Neural crest cell (in vitro differentiated cells): ENCODE results near the gene GALNT18. TPM values are rescaled to one million over a fixed set of nuclear protein-coding genes. Genes with fewer than 3 reads are reported as not detected.

Experiments used
- DNase-seq: peaks from one replicate; pipeline ENCODE4 v3.0.0; 2021; ENCODE audit warnings: low read depth, mixed read lengths, low spot score
- H3K27ac Mint-ChIP-seq: one replicate; pipeline ENCODE4 v1.8.0; 2021; ENCODE audit warnings: mild to moderate bottlenecking, mixed read lengths; ENCODE audit not compliant: unreplicated experiment
- H3K27me3 Mint-ChIP-seq: 2 replicates; pipeline ENCODE4 v1.8.0; 2021; ENCODE audit warnings: low read depth, mild to moderate bottlenecking, mixed read lengths
- H3K36me3 Mint-ChIP-seq: 2 replicates; pipeline ENCODE4 v1.8.0; 2021; ENCODE audit warnings: low read depth, mild to moderate bottlenecking, mixed read lengths
- H3K4me1 Mint-ChIP-seq: 2 replicates; pipeline ENCODE4 v1.8.0; 2021; ENCODE audit warnings: mixed read lengths
- H3K4me3 Mint-ChIP-seq: one replicate; pipeline ENCODE4 v1.8.0; 2021; ENCODE audit warnings: mild to moderate bottlenecking, mixed read lengths
- H3K9me3 Mint-ChIP-seq: 2 replicates; pipeline ENCODE4 v1.8.0; 2021; ENCODE audit warnings: mixed read lengths
- total RNA-seq: library from RNA; stranded (reverse); gene quantifications from 2 replicates; pipeline ENCODE4 v1.2.1, GENCODE V29; 2021
- TF ChIP-seq, protein P1 (sequence below): fragments of 200-600 bp; sonication (generic); conservative IDR thresholded peaks from 2 replicates; pipeline ENCODE4 v1.5.0; 2021; ENCODE audit warnings: antibody characterized with exemption, mild to moderate bottlenecking

Gene GALNT18
- total RNA-seq, 1 donor from 2014 or later: 2.8 TPM

DNA sequence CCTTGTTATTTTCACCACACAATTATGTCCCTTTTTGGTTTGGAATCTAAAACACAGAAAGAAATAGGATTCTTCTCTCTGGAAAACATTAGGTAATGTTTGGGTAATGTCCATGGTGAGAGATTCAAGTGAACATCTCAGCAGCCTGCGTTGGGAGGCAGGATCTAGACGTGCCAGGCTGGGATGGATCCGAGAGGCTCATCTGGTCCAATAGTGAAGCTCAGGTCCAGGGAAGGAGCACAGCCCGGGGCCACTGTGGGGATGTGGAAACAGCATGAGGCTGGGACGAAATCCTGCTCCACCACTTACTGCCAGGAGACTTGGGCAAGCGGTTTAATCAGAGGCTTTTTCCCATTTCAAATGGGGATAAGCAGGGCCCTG lies 378.6 kb downstream of the GALNT18 start:
- peak overlapping the region; percentile 89 for H3K27ac Mint-ChIP-seq
- no peak for DNase-seq
- H3K4me1 Mint-ChIP-seq: peaks cover 35% of the 10 kb centered on the region
- TF ChIP-seq, protein P1, sequence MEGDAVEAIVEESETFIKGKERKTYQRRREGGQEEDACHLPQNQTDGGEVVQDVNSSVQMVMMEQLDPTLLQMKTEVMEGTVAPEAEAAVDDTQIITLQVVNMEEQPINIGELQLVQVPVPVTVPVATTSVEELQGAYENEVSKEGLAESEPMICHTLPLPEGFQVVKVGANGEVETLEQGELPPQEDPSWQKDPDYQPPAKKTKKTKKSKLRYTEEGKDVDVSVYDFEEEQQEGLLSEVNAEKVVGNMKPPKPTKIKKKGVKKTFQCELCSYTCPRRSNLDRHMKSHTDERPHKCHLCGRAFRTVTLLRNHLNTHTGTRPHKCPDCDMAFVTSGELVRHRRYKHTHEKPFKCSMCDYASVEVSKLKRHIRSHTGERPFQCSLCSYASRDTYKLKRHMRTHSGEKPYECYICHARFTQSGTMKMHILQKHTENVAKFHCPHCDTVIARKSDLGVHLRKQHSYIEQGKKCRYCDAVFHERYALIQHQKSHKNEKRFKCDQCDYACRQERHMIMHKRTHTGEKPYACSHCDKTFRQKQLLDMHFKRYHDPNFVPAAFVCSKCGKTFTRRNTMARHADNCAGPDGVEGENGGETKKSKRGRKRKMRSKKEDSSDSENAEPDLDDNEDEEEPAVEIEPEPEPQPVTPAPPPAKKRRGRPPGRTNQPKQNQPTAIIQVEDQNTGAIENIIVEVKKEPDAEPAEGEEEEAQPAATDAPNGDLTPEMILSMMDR: no peak
- peaks cover 9% of the 10 kb centered on the region for H3K9me3 Mint-ChIP-seq
- H3K27me3 Mint-ChIP-seq: peaks cover 14% of the 10 kb centered on the region
- H3K36me3 Mint-ChIP-seq: peaks cover 6% of the 10 kb centered on the region
- H3K4me3 Mint-ChIP-seq: no peak overlapping the region

DNA sequence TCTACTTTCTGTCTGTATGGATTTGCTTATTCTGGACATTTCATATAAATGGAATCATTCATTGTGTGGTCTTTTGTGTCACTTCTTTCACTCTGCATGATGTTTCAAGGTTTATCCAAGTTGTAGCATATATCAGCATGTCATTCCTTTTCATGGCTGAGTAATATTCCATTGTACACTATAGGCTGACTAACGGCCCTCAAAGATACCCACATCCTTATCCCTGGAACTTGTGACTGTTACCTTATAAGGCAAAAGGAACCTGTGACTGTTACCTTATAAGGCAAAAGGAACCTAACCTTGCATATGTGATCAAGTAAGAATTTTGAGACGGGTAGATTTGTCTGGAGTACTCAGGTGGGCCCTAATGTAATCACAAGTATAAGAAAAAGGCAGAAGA lies 380.5 kb downstream of the GALNT18 start:
- peaks cover 3% of the 10 kb centered on the region for H3K9me3 Mint-ChIP-seq

DNA sequence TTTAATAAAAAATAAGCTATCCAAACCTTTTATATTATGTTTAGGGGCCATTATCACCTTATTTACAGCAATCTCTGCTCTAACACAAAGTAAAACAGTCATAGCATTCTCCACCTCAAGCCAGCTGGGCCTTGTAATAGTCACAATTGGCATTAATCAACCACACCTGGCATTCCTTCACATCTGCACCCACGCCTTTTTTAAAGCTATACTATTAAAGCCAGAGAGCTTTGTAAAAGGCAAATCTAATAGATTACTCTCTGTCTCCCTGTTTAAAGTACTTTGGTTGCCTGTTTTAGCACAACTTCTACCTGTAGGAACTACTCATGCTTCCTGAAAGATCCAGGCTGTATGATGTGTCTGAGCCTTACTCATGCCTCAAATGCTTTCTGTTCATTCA lies 381.8 kb downstream of the GALNT18 start:
- TF ChIP-seq, protein P1: no peak
- H3K27ac Mint-ChIP-seq: no peak overlapping the region
- H3K4me3 Mint-ChIP-seq: no peak overlapping the region
- H3K4me1 Mint-ChIP-seq: peaks cover 44% of the 10 kb centered on the region
- no peaks in the 10 kb centered on the region for H3K9me3 Mint-ChIP-seq
- DNase-seq: no peak
- no peaks in the 10 kb centered on the region for H3K36me3 Mint-ChIP-seq
- no peaks in the 10 kb centered on the region for H3K27me3 Mint-ChIP-seq

More for the DNA sequence above, 380.5 kb downstream of the GALNT18 start:
- TF ChIP-seq, protein P1: no peak
- Mint-ChIP-seq H3K27me3 (peaks cover 5% of the 10 kb centered on the region), H3K27ac (no peak overlapping the region), H3K36me3 (peaks cover 2% of the 10 kb centered on the region), H3K4me1 (peaks cover 39% of the 10 kb centered on the region), H3K4me3 (no peak overlapping the region)
- DNase-seq: no peak

DNA sequence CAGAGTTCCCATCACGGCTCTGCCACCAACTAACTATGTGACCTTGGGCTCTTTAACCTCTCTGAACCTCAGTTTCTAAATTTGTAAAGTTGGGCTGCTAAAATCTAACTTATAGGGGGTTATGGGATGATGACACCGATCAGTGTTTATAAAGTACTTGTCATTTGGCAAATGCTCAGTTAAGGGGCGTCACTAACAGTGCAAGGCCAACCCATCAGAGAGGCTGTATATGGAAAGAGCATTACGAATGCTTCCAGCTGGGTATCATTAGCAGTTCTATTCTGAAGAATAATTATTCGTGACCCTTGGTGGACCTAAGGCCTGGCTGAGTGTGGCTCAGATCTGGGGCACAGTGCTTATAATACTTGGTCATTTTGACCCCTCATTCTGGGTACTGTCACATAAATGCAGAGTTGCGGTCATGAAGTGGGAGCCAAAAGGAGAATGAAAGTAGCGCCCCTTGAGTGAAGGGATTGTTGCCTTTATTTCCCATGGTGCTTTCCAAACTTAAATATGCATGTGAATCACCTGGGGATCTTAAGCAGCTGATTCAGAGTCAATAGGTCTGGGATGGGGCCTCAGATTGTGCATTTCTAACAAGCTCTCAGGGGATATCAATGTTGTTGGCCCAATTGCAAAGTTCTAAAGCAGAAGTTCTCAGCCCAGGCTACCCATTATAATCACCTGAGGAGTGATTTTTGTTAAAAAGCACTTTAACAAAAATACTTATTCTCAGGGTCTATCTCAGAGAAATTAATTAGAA lies 384.6 kb downstream of the GALNT18 start:
- no peak overlapping the region for H3K4me3 Mint-ChIP-seq
- H3K9me3 Mint-ChIP-seq: no peaks in the 10 kb centered on the region
- DNase-seq: no peak
- no peaks in the 10 kb centered on the region for H3K36me3 Mint-ChIP-seq
- TF ChIP-seq, protein P1: no peak
- H3K4me1 Mint-ChIP-seq: peaks cover 20% of the 10 kb centered on the region
- H3K27me3 Mint-ChIP-seq: no peaks in the 10 kb centered on the region
- H3K27ac Mint-ChIP-seq: no peak overlapping the region

DNA sequence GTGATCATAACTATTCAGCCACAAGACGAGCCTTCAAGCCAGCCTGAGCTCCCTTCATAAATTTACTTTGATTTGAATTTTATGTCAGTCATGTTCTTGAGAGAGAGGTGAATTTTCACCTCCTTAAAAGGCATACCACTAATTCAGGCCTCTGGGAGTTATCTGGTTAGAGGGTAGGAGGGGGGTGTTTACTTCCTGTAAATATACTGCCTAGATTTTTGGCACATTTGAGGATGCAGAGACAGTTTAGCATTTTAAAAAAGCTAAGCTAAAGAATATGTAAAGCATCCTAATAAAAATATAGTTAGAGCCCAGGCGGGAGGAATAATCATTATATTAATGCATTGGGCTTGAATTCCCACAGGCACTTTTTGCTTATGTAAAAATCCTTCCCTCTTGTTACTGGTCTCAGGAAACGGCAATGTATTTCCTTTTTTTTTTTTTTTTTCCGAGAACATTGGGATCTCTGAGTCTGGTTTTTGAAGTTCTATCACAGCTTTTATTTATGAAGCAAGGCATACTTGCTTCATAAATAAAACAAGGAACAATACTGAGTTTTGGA lies 385.2 kb downstream of the GALNT18 start:
- Mint-ChIP-seq H3K4me3 (no peak overlapping the region), H3K27ac (no peak overlapping the region), H3K36me3 (no peaks in the 10 kb centered on the region), H3K4me1 (peaks cover 16% of the 10 kb centered on the region), H3K27me3 (no peaks in the 10 kb centered on the region), H3K9me3 (no peaks in the 10 kb centered on the region)
- DNase-seq: no peak
- TF ChIP-seq, protein P1: no peak
